Measurements from ENCODE around the gene HTRA2.

Gene HTRA2

DNA sequence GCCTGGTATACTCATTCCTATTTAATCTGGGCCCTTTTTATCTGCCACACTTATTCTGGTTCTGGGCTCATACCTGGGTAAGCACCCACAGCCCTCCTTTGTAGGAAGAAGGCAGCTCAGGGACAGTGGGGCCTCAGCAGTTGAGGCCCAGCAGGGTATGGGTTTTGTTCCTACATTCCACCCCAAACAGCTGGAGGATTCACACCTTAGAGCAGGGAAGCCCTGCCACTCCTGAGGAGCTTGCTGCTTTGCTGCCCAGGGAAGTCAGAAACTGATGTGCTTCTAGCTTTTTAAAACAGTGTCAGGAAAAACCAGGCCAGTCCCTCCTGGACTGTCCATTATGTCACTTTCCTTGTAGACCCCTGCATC, 29.2 kb upstream of the HTRA2 start:
- DNase-seq (ENCODE audit: low spot score): no peak

- no peak for DNase-seq (ENCODE audit: low spot score)
Measured at GRCh38 chr2:74501335-74502071, 28.2 kb upstream of the HTRA2 start.

GRCh38 chr2:74502147-74502719, 27.5 kb upstream of the HTRA2 start:
- no peak for DNase-seq (ENCODE audit: low spot score)

GRCh38 chr2:74502720-74503505, 26.8 kb upstream of the HTRA2 start:
- no peak for DNase-seq (ENCODE audit: low spot score)

DNA sequence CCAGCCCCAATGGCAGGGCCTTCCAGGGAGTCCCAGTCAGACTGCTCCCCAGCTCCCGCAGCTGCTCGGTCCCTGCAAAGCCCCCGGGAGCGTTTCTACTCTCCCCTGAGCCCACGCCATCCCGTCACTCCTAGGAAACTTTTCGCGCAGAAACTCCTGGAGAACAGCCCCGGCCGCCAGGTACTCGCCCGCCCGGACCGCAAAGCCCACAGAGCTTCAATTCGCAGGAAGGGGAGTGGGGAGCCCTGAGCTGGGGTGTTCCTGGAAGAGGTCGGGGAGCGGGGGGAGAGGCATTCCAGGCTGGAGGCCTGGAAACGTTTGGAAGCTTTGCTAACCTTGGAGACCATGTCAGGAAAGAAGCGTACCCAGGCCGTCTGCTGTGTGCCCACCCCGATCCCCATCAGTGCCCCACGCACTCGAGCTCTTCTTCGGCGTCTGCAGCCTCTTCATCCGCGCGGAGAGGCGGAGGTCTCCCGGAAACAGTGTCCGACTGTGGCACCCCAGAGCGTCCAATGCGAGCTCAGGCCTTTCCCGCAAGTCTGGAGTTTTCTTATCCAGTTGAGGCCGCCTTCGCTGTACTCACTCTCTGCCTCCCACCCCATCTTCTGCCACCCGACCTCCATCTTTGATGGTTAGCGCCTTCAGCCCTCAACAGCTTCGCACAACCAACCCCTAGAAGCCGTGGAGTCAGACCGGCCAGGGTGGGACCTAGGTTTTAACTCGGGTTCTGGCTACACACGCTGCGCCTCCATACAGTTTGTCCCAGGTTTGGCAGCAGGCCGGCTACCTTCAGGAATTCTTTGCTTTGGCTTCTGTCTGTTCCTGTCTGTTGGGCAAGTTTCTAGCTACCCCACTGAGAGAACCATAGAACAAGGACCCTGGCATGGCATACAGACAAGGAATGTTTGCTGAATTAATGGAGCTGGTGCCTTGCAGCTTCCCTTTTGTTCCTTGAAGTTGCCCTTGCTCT, 25.9 kb upstream of the HTRA2 start:
- DNase-seq (ENCODE audit: low spot score): no peak

DNA sequence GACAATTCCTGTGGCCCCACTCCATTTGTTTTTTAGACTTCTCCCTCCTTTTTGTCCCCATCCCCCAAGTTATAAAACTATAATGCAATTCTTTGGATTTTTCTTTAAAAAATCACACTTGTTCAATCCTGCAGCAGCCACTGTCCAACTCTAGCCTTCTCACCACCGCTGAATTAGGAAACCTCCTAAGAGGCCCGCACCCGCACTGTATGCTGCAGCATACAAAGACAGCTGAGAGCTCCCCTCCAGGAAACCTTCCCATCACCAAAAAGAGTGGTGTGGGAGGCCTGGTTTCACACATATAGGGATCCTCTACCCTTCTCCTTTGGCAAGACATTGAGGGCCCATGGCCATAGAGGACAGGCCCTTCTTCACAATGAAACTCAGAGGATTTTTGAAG, 25.1 kb upstream of the HTRA2 start:
- DNase-seq (ENCODE audit: low spot score): no peak

GRCh38 chr2:74505448-74506246, 24.1 kb upstream of the HTRA2 start:
- no peak for DNase-seq (ENCODE audit: low spot score)

DNA sequence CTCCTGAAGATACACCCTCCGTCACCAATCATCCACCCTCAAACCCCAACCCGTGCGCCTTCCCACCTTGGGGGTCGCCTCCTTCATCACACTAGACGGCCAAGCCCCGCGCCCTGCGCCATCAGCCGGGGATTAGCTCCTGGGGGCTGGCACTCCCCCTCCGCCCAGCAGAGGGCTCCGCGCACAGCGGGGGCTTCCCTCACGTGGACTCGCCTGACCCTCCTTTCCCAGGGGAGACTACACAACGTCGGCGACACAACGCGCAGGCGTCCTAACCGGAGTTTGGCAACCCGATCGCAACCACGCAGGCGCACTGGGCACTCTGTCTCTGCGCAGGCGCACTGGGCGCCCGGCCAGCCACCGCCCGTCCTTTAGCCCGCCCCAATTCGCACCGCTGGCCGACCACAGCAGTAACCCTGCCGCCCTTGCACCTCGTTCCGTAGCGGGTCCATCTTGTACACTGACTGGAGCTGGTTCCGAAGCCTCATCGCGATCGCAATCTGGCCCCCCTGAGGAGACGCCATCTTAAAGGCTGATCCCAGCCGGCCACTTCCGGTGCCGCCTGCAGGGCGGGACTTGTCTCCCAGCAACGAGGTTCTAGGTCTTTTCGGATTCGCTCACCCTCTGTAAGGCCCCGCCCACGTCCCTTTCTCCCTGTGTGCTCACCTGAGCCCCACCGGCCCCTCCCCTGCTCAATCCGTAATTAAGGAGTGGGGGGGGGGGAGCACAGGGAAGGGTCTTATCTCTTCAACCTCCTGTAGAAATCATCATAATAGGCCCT, 22.4 kb upstream of the HTRA2 start, which contains the start of gene PCGF1:
PCGF1 (minus strand) TSS at position 551 of the 781 bp plus-strand sequence; CDS start at position 524, 27 bp downstream.
- peak; percentile 98 for DNase-seq (ENCODE audit: low spot score)

GRCh38 chr2:74507926-74508520, 21.7 kb upstream of the HTRA2 start:
- DNase-seq (ENCODE audit: low spot score): peak; percentile 39

DNA sequence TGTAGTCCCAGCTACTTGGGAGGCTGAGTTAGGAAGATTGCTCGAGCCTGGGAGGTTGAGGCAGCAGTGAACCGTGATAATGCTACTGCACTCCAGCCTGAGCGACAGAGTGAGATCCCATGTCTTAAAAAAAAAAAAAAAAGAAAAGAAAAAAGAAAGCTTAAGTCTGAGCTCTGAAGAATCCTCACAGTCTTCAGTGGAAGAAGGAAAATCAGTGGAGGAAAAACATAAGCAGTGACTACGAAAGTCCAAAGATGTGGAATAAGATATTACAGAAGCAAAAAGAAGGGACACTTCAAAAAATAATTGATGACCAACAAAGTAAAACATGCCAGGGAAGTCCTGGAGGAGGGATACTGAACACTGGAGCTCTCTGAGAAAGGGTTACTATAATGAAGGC, 19.5 kb upstream of the HTRA2 start:
- no peak for DNase-seq (ENCODE audit: low spot score)

- DNase-seq (ENCODE audit: low spot score): no peak
Measured at GRCh38 chr2:74511104-74511989, 18.4 kb upstream of the HTRA2 start.

DNA sequence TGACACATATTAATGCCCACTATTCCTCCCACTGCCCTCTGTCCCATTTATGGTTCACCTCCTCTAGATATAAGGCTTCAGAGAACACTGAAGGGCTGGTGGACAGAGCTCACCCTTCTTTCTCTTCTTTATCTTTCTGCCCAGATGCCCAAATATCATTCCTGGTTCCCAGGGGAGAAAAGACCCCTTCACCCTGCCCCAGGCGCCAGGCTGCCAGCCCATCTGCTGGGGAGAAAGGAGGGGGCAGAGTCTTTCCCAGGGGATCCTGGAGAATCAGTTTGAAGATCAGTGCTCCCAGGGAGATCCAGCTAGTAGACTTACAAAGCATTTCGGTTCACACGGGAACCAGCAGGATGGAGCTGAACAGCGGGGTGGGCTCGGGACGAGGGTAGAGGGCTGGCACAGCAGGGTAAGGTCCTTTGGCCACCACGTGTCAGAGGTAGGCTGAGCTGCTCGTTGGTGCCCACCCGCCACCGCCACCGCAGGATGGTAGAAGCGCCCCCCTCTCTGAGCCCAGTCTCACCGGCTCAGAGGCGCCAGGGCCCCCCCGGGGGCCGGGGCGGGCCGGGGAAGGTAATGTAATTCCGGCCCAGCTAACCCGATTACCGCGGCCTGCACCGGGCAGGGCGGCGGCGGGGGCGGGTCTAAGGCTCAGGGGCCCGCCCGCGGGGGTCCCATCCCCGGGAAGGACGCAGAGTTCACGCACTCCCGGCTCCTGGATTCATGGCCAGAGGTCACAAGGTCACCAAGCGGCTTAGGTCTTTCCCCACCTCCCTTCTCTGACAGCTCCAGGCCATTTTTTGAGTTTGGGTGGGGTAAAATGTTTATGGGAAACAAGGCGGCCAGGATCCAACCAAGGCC, 16.8 kb upstream of the HTRA2 start:
- DNase-seq (ENCODE audit: low spot score): no peak

DNA sequence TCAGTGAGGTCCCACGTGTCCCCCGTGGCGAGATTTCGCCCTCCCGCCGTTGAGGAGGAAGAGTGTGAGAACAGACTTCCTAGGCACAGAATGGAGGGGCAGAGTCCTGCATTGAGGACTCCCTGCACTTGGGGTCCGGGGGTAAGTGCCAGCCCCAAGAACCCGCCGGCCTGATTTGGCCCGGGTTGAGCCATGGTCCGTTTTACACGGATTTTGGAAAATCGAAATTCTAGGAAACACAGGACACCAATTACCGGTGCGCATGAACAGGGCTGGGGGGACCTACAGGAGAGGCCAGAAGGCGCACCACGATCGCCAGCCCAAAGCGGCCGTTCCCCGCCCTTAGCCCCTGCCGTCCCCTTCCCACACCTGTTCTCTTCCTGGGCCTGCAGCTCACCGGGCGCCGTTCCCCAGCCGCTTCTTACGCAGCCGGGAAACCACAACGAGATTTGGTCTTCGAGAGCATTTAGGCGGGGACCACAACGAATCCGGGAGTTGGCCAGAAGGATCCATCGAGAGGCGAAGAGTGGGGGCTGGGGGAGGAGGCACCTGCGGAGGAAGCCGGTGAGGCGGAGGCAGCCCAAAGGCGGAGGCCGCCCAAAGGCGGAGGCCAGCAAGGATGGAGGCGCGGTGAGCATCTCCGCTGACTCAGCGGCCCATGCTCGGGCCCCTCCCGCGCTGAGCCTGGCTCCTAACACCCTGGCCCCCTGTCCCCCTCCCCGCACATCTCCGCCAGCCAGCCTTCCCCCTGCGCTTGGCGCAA, 15.9 kb upstream of the HTRA2 start:
- no peak for DNase-seq (ENCODE audit: low spot score)

- no peak for DNase-seq (ENCODE audit: low spot score)
Measured at GRCh38 chr2:74514368-74515270, 15.1 kb upstream of the HTRA2 start, which contains the start of gene TLX2. Gene TLX2 (plus strand): TSS chr2:74514450. CDS start chr2:74514807, 357 bp downstream.

- no peak for DNase-seq (ENCODE audit: low spot score)
Measured at GRCh38 chr2:74515271-74515980, 14.3 kb upstream of the HTRA2 start.

Data from putamen (tissue), 1 donor.